Ishikawa (cell line): ENCODE data around the gene DOLPP1.

Source experiments
- CEBPB ChIP-seq: IDR thresholded peaks from 2 replicates; pipeline ENCODE4 v1.6.1; 2012
- CREB1 ChIP-seq: IDR thresholded peaks from 2 replicates; pipeline ENCODE4 v1.6.1; 2012; ENCODE audit warnings: low read depth
- EGR1 ChIP-seq: IDR thresholded peaks from 2 replicates; pipeline ENCODE4 v1.6.1; 2012
- EP300 ChIP-seq: IDR thresholded peaks from 2 replicates; pipeline ENCODE4 v1.6.1; 2012; ENCODE audit warnings: borderline replicate concordance
- FOXM1 ChIP-seq: IDR thresholded peaks from 2 replicates; pipeline ENCODE4 v1.6.1; 2012; ENCODE audit warnings: low read depth, borderline replicate concordance
- MAX ChIP-seq: IDR thresholded peaks from 2 replicates; pipeline ENCODE4 v1.6.1; 2012
- NFIC ChIP-seq: IDR thresholded peaks from 2 replicates; pipeline ENCODE4 v1.6.1; 2012
- RAD21 ChIP-seq: IDR thresholded peaks from 2 replicates; pipeline ENCODE4 v1.6.1; 2012; ENCODE audit warnings: low read depth
- TAF1 ChIP-seq: IDR thresholded peaks from 2 replicates; pipeline ENCODE4 v1.6.1; 2012; ENCODE audit warnings: low read depth, mild to moderate bottlenecking
- TCF12 ChIP-seq: IDR thresholded peaks from 2 replicates; pipeline ENCODE4 v1.6.1; 2012; ENCODE audit warnings: low read depth
- YY1 ChIP-seq: IDR thresholded peaks from 2 replicates; pipeline ENCODE4 v1.6.1; 2012; ENCODE audit warnings: low read depth
- ZBTB7A ChIP-seq: IDR thresholded peaks from 2 replicates; pipeline ENCODE4 v1.6.1; 2012; ENCODE audit warnings: low read depth
- TF ChIP-seq, protein P1 (sequence below): IDR thresholded peaks from 2 replicates; pipeline ENCODE4 v1.6.1; 2012
- TF ChIP-seq, protein P2 (sequence below): IDR thresholded peaks from 2 replicates; pipeline ENCODE4 v1.6.1; 2012; ENCODE audit warnings: low read depth, mild to moderate bottlenecking

- TF ChIP-seq YY1 (no peak), EP300 (no peak), MAX (no peak), FOXM1 (no peak), TAF1 (no peak), CREB1 (no peak), NFIC (no peak), TCF12 (no peak), EGR1 (no peak), CEBPB (no peak), RAD21 (no peak), ZBTB7A (no peak)
- TF ChIP-seq, protein P1, sequence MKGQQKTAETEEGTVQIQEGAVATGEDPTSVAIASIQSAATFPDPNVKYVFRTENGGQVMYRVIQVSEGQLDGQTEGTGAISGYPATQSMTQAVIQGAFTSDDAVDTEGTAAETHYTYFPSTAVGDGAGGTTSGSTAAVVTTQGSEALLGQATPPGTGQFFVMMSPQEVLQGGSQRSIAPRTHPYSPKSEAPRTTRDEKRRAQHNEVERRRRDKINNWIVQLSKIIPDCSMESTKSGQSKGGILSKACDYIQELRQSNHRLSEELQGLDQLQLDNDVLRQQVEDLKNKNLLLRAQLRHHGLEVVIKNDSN: no peak
- TF ChIP-seq, protein P2, sequence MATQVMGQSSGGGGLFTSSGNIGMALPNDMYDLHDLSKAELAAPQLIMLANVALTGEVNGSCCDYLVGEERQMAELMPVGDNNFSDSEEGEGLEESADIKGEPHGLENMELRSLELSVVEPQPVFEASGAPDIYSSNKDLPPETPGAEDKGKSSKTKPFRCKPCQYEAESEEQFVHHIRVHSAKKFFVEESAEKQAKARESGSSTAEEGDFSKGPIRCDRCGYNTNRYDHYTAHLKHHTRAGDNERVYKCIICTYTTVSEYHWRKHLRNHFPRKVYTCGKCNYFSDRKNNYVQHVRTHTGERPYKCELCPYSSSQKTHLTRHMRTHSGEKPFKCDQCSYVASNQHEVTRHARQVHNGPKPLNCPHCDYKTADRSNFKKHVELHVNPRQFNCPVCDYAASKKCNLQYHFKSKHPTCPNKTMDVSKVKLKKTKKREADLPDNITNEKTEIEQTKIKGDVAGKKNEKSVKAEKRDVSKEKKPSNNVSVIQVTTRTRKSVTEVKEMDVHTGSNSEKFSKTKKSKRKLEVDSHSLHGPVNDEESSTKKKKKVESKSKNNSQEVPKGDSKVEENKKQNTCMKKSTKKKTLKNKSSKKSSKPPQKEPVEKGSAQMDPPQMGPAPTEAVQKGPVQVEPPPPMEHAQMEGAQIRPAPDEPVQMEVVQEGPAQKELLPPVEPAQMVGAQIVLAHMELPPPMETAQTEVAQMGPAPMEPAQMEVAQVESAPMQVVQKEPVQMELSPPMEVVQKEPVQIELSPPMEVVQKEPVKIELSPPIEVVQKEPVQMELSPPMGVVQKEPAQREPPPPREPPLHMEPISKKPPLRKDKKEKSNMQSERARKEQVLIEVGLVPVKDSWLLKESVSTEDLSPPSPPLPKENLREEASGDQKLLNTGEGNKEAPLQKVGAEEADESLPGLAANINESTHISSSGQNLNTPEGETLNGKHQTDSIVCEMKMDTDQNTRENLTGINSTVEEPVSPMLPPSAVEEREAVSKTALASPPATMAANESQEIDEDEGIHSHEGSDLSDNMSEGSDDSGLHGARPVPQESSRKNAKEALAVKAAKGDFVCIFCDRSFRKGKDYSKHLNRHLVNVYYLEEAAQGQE: no peak
These were observed 48.3 kb upstream of the DOLPP1 start for GRCh38 chr9:129032541-129033159.
